Thyroid gland (tissue), 4 donors: ENCODE results near the gene DDX55. TPM values are rescaled to one million over a fixed set of nuclear protein-coding genes. Genes with fewer than 3 reads are reported as not detected.

Experiments
- DNase-seq, 2 donors: peaks; one replicate each; pipeline ENCODE4 v3.0.0-alpha.2; 2019
- H3K27ac ChIP-seq, 3 donors: fragments of 200-600 bp; sonication (generic); 1 replicate in 2 of 3; 2 replicates in 1 of 3; pipeline ENCODE4 v1.5.1; 2016 to 2019; ENCODE audit warnings: mild to moderate bottlenecking in 1 of 3, moderate library complexity in 1 of 3
- H3K27me3 ChIP-seq: fragments of 200-600 bp; sonication (generic); one replicate; pipeline ENCODE4 v1.5.1; 2019
- H3K36me3 ChIP-seq, 2 donors: fragments of 200-600 bp; sonication (generic); one replicate each; pipeline ENCODE4 v1.5.1; 2016 to 2019
- H3K4me1 ChIP-seq, 2 donors: fragments of 200-600 bp; sonication (generic); one replicate each; pipeline ENCODE4 v1.5.1; 2017 to 2019
- H3K4me3 ChIP-seq, 3 donors: fragments of 200-600 bp; sonication (generic); replicated peaks in 1 of 3; 1 replicate in 2 of 3; 2 replicates in 1 of 3; pipeline ENCODE4 v1.5.1; 2016; ENCODE audit warnings: mild to moderate bottlenecking in 1 of 3
- H3K9me3 ChIP-seq: fragments of 200-600 bp; sonication (generic); one replicate; pipeline ENCODE4 v1.5.1; 2017
- CTCF ChIP-seq, 6 experiments: fragments of 200-600 bp in 3 of 6; fragments of 450-650 bp in 3 of 6; sonication (generic) in 3 of 6; IDR thresholded peaks; one replicate each; pipeline ENCODE4 v1.5.1; 2016 to 2019; ENCODE audit warnings: antibody characterized with exemption in 6 of 6, mild to moderate bottlenecking in 2 of 6, inconsistent platforms in 1 of 6, moderate library complexity in 1 of 6
- POLR2A ChIP-seq, 2 donors: fragments of 450-650 bp; IDR thresholded peaks; one replicate each; pipeline ENCODE4 v1.6.1; 2017; ENCODE audit warnings: antibody characterized with exemption in 2 of 2, mild to moderate bottlenecking in 2 of 2, moderate library complexity in 1 of 2
- WGBS, 2 donors: methylation state at CpG; one replicate each; pipeline ENCODE4 v1.1.5; 2017; 5-methylcytosine and 5-hydroxymethylcytosine counted together
- intact Hi-C: fragments of 100-400 bp; cut with DNase I; formaldehyde crosslinking; loops from one replicate; pipeline ENCODE4 v1.15.1; 2023
- total RNA-seq, 4 donors: library from RNA; depleted of rRNA; stranded (reverse); fragments of >200 nt; gene quantifications; one replicate each; pipeline ENCODE4 v1.2.3, GENCODE V29; 2016

DDX55 gene
- total RNA-seq, 4 donors from 2014 or later = 14.1 to 22.2 (median 17.8) TPM

DNA sequence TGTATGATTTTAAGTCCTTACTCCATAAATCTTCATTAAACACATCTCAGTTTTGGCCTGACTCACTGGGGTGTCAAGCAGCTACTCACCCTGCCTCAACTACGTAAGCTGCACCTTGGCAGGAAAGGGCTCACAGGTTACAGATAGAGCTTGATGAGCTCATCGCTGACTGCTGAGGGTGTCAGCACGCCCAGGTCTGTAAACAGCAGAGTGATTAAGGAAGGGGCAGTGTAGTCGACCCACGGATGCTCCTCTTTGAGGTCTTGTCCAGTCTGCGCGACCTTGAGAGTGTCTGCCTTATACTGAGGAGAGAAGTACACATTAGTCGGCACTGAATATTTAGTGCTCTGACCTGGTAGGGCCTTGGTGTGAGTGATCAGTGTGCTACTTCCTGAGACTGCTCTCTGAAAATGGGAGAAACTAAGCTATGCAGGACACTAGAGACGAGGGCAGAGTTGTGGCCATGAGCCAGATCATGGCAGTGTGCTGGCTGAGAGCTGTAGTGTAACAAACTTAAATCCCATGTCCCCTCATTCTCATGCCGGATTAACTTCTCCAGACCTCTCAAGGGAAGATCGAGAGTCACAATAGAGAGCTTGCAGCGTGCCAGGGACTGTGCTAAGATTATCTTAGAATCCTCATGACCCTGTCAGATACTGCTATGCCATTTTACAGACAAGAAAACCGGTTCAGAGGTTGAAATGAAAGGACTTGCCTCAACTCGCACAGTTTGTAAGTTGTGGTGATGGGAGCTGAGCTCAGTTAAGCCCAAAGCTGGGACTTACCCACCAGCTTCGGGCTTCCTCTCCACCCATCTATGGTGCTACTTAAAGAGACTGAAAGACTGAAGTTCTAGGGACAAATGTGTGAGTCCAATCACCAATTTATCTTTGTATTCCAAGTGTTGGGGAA, 20.0 kb downstream of the DDX55 start:
- no peaks in the 10 kb centered on the region for H3K9me3 ChIP-seq
- H3K27me3 ChIP-seq = no peaks in the 10 kb centered on the region
- WGBS, 2 donors = 88 to 89% methylated on average over 14 to 15 of the region's 15 CpGs
- intact Hi-C loops = no loop called here
- H3K4me3 ChIP-seq = no peak overlapping the region
- H3K36me3 ChIP-seq = peaks cover 64 to 81% of the 10 kb centered on the region in 2 donors
- DNase-seq = no peak
- no peaks in the 10 kb centered on the region for H3K4me1 ChIP-seq
- H3K27ac ChIP-seq = no peak overlapping the region
- TF ChIP-seq POLR2A (IDR thresholded peaks at IDR 0.05) (no peak), CTCF (IDR thresholded peaks at IDR 0.05) (no peak)

- H3K27ac ChIP-seq = peak within 1 kb of the TSS; percentile 42 to 62 (median 53)
- DNase-seq = peak; percentile 96 to 97
- peaks cover 23 to 32% of the 10 kb centered on the region in 2 donors for H3K36me3 ChIP-seq
- TF ChIP-seq CTCF (IDR thresholded peaks at IDR 0.05) = no peak
- TF ChIP-seq POLR2A (IDR thresholded peaks at IDR 0.05) = peak in 1 of 2 donors; percentile 78
- WGBS, 2 donors = 0 to 2% methylated on average over 19 to 39 of the region's 52 CpGs
- intact Hi-C loops = no loop called here
- H3K4me3 ChIP-seq = peak within 1 kb of the TSS; percentile 54 to 75 (median 62)
- H3K27me3 ChIP-seq = no peaks in the 10 kb centered on the region
- H3K9me3 ChIP-seq = no peaks in the 10 kb centered on the region
- peaks cover 0 to 9% of the 10 kb centered on the region in 2 donors for H3K4me1 ChIP-seq
Observed at GRCh38 chr12:123633379-123634141, 31.7 kb downstream of the DDX55 start, which contains the start of the genes EIF2B1 and GTF2H3. Gene EIF2B1, minus strand, starts transcription at chr12:123633686. Its CDS starts 129 bp downstream, at chr12:123633557. Gene GTF2H3, plus strand, starts transcription at chr12:123633829. Its CDS starts 31 bp downstream, at chr12:123633860.

DNA sequence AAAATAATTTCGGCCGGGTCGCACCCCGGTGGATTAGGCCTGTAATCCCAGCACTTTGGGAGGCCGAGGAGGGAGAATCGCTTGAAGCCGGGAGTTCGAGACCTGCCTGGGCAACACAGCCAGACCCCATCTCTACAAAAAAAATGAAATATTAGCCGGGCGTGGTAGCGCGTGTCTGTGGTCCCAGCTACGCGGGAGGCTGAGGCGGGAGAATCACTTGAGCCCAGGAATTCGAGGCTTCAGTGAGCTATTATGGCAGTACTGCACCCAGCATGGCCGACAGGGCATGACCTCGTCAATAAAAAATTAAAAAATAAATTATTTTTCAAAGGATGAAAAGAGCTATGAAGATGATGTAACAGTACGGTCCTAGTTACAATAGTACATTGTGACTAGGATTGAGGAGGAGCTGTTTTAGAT, 32.3 kb downstream of the DDX55 start:
- Histone ChIP-seq H3K9me3 (no peaks in the 10 kb centered on the region), H3K27ac (peak overlapping the region; percentile 42 to 62 (median 53)), H3K36me3 (peaks cover 17 to 26% of the 10 kb centered on the region in 2 donors), H3K4me1 (peaks cover 0 to 9% of the 10 kb centered on the region in 2 donors), H3K27me3 (no peaks in the 10 kb centered on the region), H3K4me3 (peak overlapping the region; percentile 54 to 75 (median 62))
- TF ChIP-seq POLR2A (IDR thresholded peaks at IDR 0.05) (no peak), CTCF (IDR thresholded peaks at IDR 0.05) (no peak)
- intact Hi-C loops = no loop called here
- WGBS, 2 donors = 16 to 19% methylated on average over 19 of the region's 19 CpGs
- DNase-seq = peak in 1 of 2 donors; percentile 6

DNA sequence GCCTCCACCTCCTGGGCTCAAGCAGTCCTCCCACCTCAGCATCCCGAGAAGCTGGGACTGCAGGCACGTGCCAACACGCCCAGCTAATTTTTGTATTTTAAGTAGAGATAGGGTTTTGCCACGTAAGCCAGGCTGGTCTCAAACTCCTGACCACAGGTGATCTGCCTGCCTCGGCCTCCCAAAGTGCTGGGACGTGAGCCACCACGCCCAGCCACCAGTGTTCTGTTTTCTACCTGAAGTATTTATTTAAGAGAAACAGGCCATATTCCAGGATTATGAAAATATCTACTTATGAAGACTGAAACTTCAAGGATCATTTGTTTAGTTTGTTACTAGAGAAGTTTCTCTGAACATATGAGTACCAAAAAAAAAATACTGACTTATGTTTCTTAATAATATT, 42.0 kb downstream of the DDX55 start:
- intact Hi-C loops = no loop called here
- H3K4me3 ChIP-seq = no peak overlapping the region
- H3K27ac ChIP-seq = no peak overlapping the region
- DNase-seq = no peak
- WGBS, 2 donors = 92 to 97% methylated on average over 7 of the region's 7 CpGs
- no peaks in the 10 kb centered on the region for H3K4me1 ChIP-seq
- H3K27me3 ChIP-seq = no peaks in the 10 kb centered on the region
- H3K9me3 ChIP-seq = no peaks in the 10 kb centered on the region
- no peak for TF ChIP-seq CTCF (IDR thresholded peaks at IDR 0.05)
- no peak for TF ChIP-seq POLR2A (IDR thresholded peaks at IDR 0.05)
- peaks cover 20 to 21% of the 10 kb centered on the region in 2 donors for H3K36me3 ChIP-seq
